GM10248 (cell line): Measurements from ENCODE around the gene UFM1.

Experiments used
- CTCF ChIA-PET: fragments of 300-600 bp; sonication (Branson Sonifier 250); formaldehyde crosslinking; extraction: SDS; loops from one replicate; lab custom pipeline; 2021; ENCODE audit warnings: antibody characterized with exemption; lab: Yijun Ruan, JAX
- POLR2A ChIA-PET: fragments of 350-650 bp; sonication (Branson Sonifier 250); formaldehyde crosslinking; extraction: SDS; loops from one replicate; lab custom pipeline; 2020; ENCODE audit warnings: antibody characterized with exemption; lab: Yijun Ruan, JAX
- DNase-seq: peaks from one replicate; pipeline ENCODE4 v3.0.0; 2012; ENCODE audit errors: extremely low spot score
- CTCF ChIP-seq: IDR thresholded peaks from 2 replicates; pipeline ENCODE4 v1.5.1; 2012; ENCODE audit warnings: mild to moderate bottlenecking, low read depth; ENCODE audit errors: extremely low read depth, missing control alignments, control extremely low read depth

Gene UFM1

GRCh38 chr13:38321654-38322053 lies 28.0 kb upstream of the UFM1 start:
- no peak for DNase-seq
- ChIA-PET CTCF (interaction anchor here (1.1 to 1.5 kb wide), 2 partner anchors 10 to 17 kb away, joined by 3 to 4 read pairs; no protein-coding TSS in a partner anchor), POLR2A (no interaction called here)
- no peak for TF ChIP-seq CTCF

- DNase-seq, result no peak
- ChIA-PET CTCF (no interaction called here), POLR2A (no interaction called here)
- no peak for TF ChIP-seq CTCF
These were observed 24.2 kb upstream of the UFM1 start for GRCh38 chr13:38325426-38325825.

- ChIA-PET POLR2A (no interaction called here), CTCF (no interaction called here)
- DNase-seq, result no peak
- TF ChIP-seq CTCF, result no peak
These were observed 21.0 kb upstream of the UFM1 start for GRCh38 chr13:38328699-38329098.

- DNase-seq, result no peak
- TF ChIP-seq CTCF, result no peak
- CTCF ChIA-PET, result interaction anchor here (1.4 kb wide), 1 partner anchor 31 kb away, joined by 3 read pairs; no protein-coding TSS in a partner anchor
- POLR2A ChIA-PET, result no interaction called here
These were observed 14.8 kb upstream of the UFM1 start for GRCh38 chr13:38334845-38335244.

- POLR2A ChIA-PET, result interaction anchor here (0.5 kb wide), 1 partner anchor 14 kb away, joined by 4 read pairs; no protein-coding TSS in a partner anchor
- CTCF ChIA-PET, result interaction anchor here (1.1 kb wide), 1 partner anchor 11 kb away, joined by 4 read pairs; no protein-coding TSS in a partner anchor
- no peak for DNase-seq
- no peak for TF ChIP-seq CTCF
These were observed 11.6 kb upstream of the UFM1 start for GRCh38 chr13:38338089-38338488.

GRCh38 chr13:38340624-38341023 lies 9.0 kb upstream of the UFM1 start:
- ChIA-PET POLR2A (no interaction called here), CTCF (interaction anchor here (0.8 kb wide), 1 partner anchor 15 kb away, joined by 3 read pairs; no protein-coding TSS in a partner anchor)
- TF ChIP-seq CTCF, result no peak
- no peak for DNase-seq
